HG02678 (cell line): ENCODE results near the gene TNK1.

Source experiments
- ATAC-seq: cut with Tn5 transposase; IDR thresholded peaks from one replicate; pipeline ENCODE4 v1.9.1; 2021; ENCODE audit warnings: mild to moderate bottlenecking, moderate library complexity; ENCODE audit not compliant: unreplicated experiment

Gene TNK1

GRCh38 chr17:7431231-7431630, 50.3 kb downstream of the TNK1 start:
- no peak for ATAC-seq

DNA sequence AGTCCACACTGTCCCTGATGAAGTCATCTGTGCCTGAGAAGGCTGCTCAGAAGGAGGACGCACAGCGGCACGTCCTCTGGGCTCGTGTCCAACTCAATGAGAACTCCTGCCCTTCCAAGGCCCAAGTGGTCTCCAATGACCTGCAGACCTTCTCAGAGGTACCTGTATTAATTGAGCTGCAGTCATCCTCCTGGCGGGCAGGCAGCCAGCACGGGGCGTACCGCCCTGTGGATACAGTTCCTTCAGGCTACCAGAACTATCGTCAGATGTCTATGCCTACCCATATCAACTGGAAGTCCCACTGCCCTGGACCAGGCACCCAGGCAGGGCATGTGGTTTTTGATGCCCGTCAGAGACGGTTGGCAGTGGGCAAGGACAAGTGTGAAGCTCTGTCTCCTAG, 51.4 kb downstream of the TNK1 start:
- ATAC-seq = no peak

DNA sequence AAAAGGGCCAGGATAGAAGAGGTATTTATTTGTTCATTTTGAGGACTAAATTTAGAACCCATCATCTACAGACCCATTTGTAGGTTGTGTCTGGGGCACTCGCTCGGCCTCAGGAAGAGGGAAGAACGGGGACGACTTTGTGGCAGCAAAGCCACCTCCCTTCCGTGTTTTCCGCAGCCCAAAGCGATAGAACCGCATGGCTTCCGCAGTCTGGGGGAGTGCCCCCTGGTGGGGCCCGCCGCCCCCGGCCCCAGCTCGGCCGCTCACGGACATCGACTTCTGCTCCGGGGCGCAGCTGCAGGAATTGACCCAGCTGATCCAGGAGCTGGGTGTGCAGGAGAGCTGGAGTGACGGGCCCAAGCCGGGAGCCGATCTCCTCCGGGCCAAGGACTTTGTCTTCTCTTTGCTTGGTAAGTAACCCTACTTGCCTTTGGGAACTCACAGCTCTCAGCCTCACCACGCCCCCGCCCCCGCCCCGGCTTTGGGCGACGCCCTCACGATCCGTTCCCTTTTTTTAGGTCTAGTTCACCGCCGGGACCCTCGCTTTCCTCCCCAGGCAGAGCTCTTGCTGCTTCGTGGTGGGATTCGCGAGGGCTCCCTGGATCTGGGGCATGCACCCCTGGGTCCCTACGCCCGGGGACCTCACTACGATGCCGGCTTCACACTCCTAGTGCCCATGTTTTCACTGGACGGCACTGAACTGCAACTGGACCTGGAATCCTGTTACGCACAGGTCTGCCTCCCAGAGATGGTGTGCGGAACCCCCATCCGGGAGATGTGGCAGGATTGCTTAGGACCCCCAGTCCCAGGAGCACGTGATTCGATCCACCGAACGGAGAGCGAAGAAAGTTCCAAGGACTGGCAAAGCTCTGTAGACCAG, 55.0 kb downstream of the TNK1 start:
- no peak for ATAC-seq

DNA sequence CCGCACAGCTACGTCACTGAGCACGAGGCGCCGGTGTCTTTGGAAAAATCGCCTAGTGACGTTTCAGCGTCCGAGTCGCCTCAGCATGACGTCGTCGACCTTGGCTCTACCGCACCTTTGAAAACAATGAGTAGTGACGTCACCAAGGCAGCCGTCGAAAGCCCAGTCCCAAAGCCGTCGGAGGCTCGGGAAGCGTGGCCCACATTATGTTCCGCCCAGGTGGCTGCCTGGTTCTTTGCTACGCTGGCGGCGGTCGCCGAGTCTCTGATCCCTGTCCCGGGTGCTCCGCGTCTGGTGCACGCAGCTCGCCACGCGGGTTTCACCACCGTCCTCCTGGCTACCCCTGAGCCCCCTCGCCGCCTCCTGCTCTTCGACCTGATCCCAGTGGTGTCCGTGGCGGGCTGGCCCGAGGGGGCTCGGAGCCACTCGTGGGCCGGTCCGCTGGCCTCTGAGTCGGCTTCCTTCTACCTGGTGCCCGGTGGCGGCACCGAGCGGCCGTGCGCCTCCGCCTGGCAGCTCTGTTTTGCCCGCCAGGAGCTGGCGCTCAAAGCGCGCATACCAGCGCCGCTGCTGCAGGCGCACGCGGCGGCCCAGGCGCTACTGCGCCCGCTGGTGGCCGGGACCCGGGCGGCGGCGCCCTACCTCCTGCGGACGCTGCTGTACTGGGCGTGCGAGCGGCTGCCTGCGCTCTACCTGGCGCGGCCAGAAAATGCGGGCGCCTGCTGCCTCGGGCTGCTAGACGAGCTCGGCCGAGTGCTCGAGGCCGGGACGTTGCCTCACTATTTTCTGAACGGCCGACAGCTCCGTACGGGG, 55.9 kb downstream of the TNK1 start:
- no peak for ATAC-seq

DNA sequence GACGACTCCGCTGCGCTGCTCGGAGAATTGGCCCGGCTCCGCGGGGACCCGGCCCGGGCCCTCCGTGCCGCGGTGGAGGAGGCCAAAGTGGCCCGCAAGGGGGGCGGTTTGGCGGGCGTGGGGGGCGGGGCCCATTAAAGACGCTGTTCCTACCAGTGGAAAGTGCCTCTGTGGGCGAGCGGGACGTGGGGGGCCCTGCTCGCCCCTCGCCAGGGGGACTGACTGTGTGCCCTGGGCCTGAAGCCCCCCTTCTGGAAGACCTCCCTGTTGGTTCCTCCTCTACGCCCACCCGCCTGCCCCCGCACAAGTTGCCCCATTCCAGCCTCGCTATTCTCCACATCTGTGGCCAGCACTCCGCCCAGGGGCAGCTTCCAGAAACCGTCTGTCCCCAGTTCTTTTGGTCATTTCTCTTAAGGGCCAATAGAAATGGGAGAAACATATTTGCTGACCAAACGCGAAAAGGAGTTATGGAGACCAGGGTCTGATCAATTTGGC, 56.5 kb downstream of the TNK1 start:
- no peak for ATAC-seq

- ATAC-seq = no peak
Measured at GRCh38 chr17:7437950-7438614, 57.2 kb downstream of the TNK1 start.

GRCh38 chr17:7438656-7439460, 58.0 kb downstream of the TNK1 start:
- no peak for ATAC-seq
